ENCODE results near the gene PGM5. TPM values are rescaled to one million over a fixed set of nuclear protein-coding genes. Genes with fewer than 3 reads are reported as not detected.
"Not testable (repeated sequence)": the region's sequence is repeated elsewhere in the genome, so short reads cannot be mapped to it uniquely, and the experiment has no call there.

Gene PGM5
- polyA plus RNA-seq (0.18 TPM in 1 of 3 replicates, not detected in the others), polyA minus RNA-seq (0.13 to 0.45 TPM (median 0.26 TPM) in 3 replicates)
- not detected for polyA plus RNA-seq (2011; ENCODE audit: low read depth)
- 0.02 TPM in 1 of 2 replicates, not detected in the other for polyA plus RNA-seq (2011; cell fraction: cytosol; rRNA removed)
- polyA plus RNA-seq (2011; cell fraction: nucleus; rRNA removed) = 0.24 TPM in 1 of 2 replicates, not detected in the other
- not detected in 2 replicates for polyA plus RNA-seq (2012; ENCODE audit: low replicate concordance)
- polyA minus RNA-seq (2011; cell fraction: cytosol; rRNA and poly(A)+ RNA removed) = not detected
- polyA minus RNA-seq (2011; cell fraction: nucleus; rRNA and poly(A)+ RNA removed) = not detected in 2 replicates

DNA sequence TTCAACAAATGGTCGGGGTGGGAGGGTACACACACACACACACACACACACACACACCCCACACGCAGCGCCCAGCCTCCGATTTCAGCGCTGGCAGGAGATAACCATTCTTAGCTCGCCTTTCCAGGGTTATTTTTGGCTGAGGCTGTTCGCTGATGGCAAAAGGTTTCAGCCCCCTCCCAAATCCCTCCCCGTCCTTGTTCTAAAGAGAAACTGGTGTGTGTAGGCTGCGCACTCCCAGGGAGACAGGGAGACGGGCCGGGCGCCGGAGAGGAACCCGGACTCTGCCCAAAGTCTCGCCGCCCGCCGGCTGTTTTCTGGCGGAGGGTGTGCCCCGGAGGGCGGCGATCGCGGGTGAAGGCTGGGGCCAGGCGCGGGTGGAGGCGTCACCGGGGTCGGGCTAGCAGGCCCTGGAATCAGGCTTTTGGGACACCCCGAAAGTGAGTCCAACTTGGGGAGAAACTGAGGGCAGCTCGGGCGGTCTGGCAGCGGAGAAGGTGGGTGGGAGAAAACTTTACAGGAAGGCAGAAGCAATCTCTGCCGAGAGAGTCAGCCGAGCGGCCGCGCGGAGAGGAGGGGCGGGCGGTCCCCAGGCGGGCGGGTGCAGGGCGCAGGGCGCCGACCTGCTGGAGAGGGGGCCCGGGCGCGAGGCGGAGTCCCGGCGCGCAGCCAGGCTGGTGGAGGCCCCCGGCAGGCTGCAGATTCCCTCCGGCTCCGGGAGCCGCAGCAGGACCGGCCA, at the start of gene PGM5:
Gene PGM5, plus strand, starts transcription at position 232 of the 739 bp plus-strand sequence. CDS start 517 bp downstream, outside the sequence.
- FAIRE-seq; H3K36me3 ChIP-seq (ENCODE audit: control insufficient read depth in 2 of 2, extremely low read depth in 1 of 2, insufficient read depth in 2 of 2, low read length in 2 of 2); DNase-seq (ENCODE audit: low read depth, low spot score); H3K9me3 ChIP-seq (ENCODE audit: control insufficient read depth, low read depth, low read length); H3K27me3 ChIP-seq (ENCODE audit: control insufficient read depth, extremely low read depth, insufficient read depth, low read length); H3K9ac ChIP-seq (ENCODE audit: control insufficient read depth, extremely low read depth, insufficient read depth, low read length); H3K27ac ChIP-seq (ENCODE audit: control insufficient read depth, insufficient read depth, low read length); H2AFZ ChIP-seq (ENCODE audit: control insufficient read depth, low read length); dilution Hi-C loops (cut with MboI; ENCODE audit: extremely low pct_ligation_motif_present, low sequenced_read_pairs); H3K4me1 ChIP-seq (ENCODE audit: control insufficient read depth, extremely low read depth, insufficient read depth, low read length); H4K20me1 ChIP-seq (ENCODE audit: control insufficient read depth, extremely low read depth, insufficient read depth, low read length); H3K79me2 ChIP-seq (ENCODE audit: control insufficient read depth, insufficient read depth, low read length); H3K9me1 ChIP-seq (ENCODE audit: control insufficient read depth, extremely low read depth, insufficient read depth, low read length): not testable (repeated sequence)
- peak within 1 kb of the TSS; percentile 48 for H3K4me2 ChIP-seq (ENCODE audit: control insufficient read depth, extremely low read depth, insufficient read depth, low read depth, low read length)
- H3K4me3 ChIP-seq (ENCODE audit: control insufficient read depth in 2 of 3, extremely low read depth in 1 of 3, insufficient read depth in 2 of 3, low read depth in 1 of 3, low read length in 3 of 3) = peak within 1 kb of the TSS in 2 of 3 experiments; percentile 10 to 27
- peak; percentile 57 for TF ChIP-seq EZH2 (IDR thresholded peaks at IDR 0.05; ENCODE audit: low read length)

DNA sequence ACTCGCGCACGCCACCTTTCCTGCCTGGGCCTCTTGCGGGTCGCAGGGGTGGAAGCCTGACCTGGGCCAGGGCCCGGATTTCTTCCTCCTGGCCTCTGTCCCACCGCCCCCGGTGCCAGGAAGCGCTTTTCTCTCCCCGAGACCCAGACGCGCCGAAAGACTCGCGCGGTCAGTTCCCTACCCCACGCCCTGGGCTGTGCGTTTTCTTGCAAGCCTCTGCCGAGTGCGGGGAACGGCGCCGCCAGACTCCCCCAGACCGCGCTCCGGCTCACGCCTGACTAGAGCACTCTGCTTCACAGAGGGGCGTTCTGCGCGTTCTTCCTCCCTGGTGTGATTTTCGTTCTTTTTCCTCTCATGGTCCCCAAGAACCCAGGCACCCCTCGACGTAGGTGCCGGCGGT, 49.3 kb upstream of the PGM5 start:
- H3K4me2 ChIP-seq (ENCODE audit: control insufficient read depth, extremely low read depth, insufficient read depth, low read depth, low read length); H3K27me3 ChIP-seq (ENCODE audit: control insufficient read depth, extremely low read depth, insufficient read depth, low read length); H3K27ac ChIP-seq (ENCODE audit: control insufficient read depth, insufficient read depth, low read length); H3K36me3 ChIP-seq (ENCODE audit: control insufficient read depth in 2 of 2, extremely low read depth in 1 of 2, insufficient read depth in 2 of 2, low read length in 2 of 2); H3K9me3 ChIP-seq (ENCODE audit: control insufficient read depth, low read depth, low read length); H3K9me1 ChIP-seq (ENCODE audit: control insufficient read depth, extremely low read depth, insufficient read depth, low read length); dilution Hi-C loops (cut with MboI; ENCODE audit: extremely low pct_ligation_motif_present, low sequenced_read_pairs); FAIRE-seq; H3K79me2 ChIP-seq (ENCODE audit: control insufficient read depth, insufficient read depth, low read length); DNase-seq (ENCODE audit: low read depth, low spot score); H3K9ac ChIP-seq (ENCODE audit: control insufficient read depth, extremely low read depth, insufficient read depth, low read length); H3K4me3 ChIP-seq (ENCODE audit: control insufficient read depth in 2 of 3, extremely low read depth in 1 of 3, insufficient read depth in 2 of 3, low read depth in 1 of 3, low read length in 3 of 3); H2AFZ ChIP-seq (ENCODE audit: control insufficient read depth, low read length); H4K20me1 ChIP-seq (ENCODE audit: control insufficient read depth, extremely low read depth, insufficient read depth, low read length); H3K4me1 ChIP-seq (ENCODE audit: control insufficient read depth, extremely low read depth, insufficient read depth, low read length): not testable (repeated sequence)

DNA sequence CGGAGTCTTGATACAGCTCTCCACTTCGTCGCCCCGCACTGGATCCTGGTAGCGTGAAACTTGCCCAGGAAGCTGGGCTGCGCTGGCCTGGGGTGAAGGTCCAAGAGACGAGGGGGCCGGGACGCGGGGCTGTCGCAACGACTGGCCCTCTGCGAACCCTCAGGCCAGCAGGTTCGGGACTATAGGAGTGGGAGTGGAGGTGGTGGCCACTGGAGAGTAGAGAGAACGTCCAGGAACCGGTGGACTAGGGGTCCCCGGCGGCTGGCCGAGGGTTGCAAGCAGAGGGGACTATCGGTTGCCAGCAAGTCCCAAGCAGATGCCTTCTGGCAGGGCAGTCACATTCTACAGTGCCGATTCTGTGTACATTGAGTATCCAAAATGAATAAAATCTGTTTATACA, 48.8 kb upstream of the PGM5 start:
- H4K20me1 ChIP-seq (ENCODE audit: control insufficient read depth, extremely low read depth, insufficient read depth, low read length); H3K9me3 ChIP-seq (ENCODE audit: control insufficient read depth, low read depth, low read length); DNase-seq (ENCODE audit: low read depth, low spot score); H3K4me1 ChIP-seq (ENCODE audit: control insufficient read depth, extremely low read depth, insufficient read depth, low read length); H3K9me1 ChIP-seq (ENCODE audit: control insufficient read depth, extremely low read depth, insufficient read depth, low read length); H3K9ac ChIP-seq (ENCODE audit: control insufficient read depth, extremely low read depth, insufficient read depth, low read length); H3K4me2 ChIP-seq (ENCODE audit: control insufficient read depth, extremely low read depth, insufficient read depth, low read depth, low read length); H3K79me2 ChIP-seq (ENCODE audit: control insufficient read depth, insufficient read depth, low read length); H3K4me3 ChIP-seq (ENCODE audit: control insufficient read depth in 2 of 3, extremely low read depth in 1 of 3, insufficient read depth in 2 of 3, low read depth in 1 of 3, low read length in 3 of 3); dilution Hi-C loops (cut with MboI; ENCODE audit: extremely low pct_ligation_motif_present, low sequenced_read_pairs); H3K36me3 ChIP-seq (ENCODE audit: control insufficient read depth in 2 of 2, extremely low read depth in 1 of 2, insufficient read depth in 2 of 2, low read length in 2 of 2); H2AFZ ChIP-seq (ENCODE audit: control insufficient read depth, low read length); H3K27me3 ChIP-seq (ENCODE audit: control insufficient read depth, extremely low read depth, insufficient read depth, low read length); FAIRE-seq; H3K27ac ChIP-seq (ENCODE audit: control insufficient read depth, insufficient read depth, low read length): not testable (repeated sequence)

DNA sequence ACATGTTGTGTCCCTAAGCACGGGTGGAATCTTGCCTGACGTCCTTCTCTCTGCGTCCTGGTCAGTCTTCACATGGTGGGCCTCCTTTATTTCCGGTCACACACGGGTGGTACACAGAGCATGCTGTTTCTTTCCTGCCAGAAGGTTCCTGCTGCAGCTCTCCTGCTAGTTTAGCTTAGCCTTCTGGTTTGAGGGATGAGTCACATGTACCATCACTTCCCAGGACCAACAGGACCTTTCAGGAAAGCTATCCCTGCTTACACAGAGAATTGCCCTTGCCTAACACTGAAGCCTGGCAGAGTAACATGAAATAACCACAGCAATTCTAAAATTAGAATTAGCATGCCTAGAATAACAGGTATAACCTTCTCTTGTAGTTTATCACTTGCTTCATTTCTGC, 45.2 kb upstream of the PGM5 start:
- H3K9me3 ChIP-seq (ENCODE audit: control insufficient read depth, low read depth, low read length); dilution Hi-C loops (cut with MboI; ENCODE audit: extremely low pct_ligation_motif_present, low sequenced_read_pairs); H3K9ac ChIP-seq (ENCODE audit: control insufficient read depth, extremely low read depth, insufficient read depth, low read length); H3K4me1 ChIP-seq (ENCODE audit: control insufficient read depth, extremely low read depth, insufficient read depth, low read length); H3K9me1 ChIP-seq (ENCODE audit: control insufficient read depth, extremely low read depth, insufficient read depth, low read length); H3K79me2 ChIP-seq (ENCODE audit: control insufficient read depth, insufficient read depth, low read length); H3K36me3 ChIP-seq (ENCODE audit: control insufficient read depth in 2 of 2, extremely low read depth in 1 of 2, insufficient read depth in 2 of 2, low read length in 2 of 2); FAIRE-seq; H3K27me3 ChIP-seq (ENCODE audit: control insufficient read depth, extremely low read depth, insufficient read depth, low read length); DNase-seq (ENCODE audit: low read depth, low spot score); H3K4me2 ChIP-seq (ENCODE audit: control insufficient read depth, extremely low read depth, insufficient read depth, low read depth, low read length); H3K27ac ChIP-seq (ENCODE audit: control insufficient read depth, insufficient read depth, low read length); H2AFZ ChIP-seq (ENCODE audit: control insufficient read depth, low read length); H4K20me1 ChIP-seq (ENCODE audit: control insufficient read depth, extremely low read depth, insufficient read depth, low read length); H3K4me3 ChIP-seq (ENCODE audit: control insufficient read depth in 2 of 3, extremely low read depth in 1 of 3, insufficient read depth in 2 of 3, low read depth in 1 of 3, low read length in 3 of 3): not testable (repeated sequence)

Data from keratinocyte (primary cell).